GM21619 (cell line): ENCODE measurements around the gene DES.

ENCODE experiments used
- ATAC-seq: cut with Tn5 transposase; IDR thresholded peaks from one replicate; pipeline ENCODE4 v1.9.1; 2021; ENCODE audit not compliant: unreplicated experiment

The DES gene

DNA sequence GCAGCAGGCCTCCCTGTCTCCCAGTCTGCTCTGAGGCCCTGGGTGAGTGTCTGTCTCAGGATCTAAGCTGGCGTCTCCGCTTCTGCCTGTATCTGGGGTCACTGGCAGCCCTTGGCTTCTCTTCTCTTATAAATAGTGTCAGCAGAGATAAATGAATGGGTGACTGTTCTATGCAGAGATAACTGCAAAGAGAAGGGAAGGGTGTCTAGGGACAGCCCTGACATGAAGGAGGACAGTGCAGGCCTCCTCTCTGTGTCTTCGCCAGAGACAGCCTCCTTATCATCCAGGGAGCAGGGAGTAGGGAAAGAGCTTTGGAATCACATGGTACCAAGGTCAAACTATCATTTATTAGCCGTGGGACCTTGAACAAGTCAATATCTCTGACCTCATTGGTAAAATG is 52.3 kb downstream of the DES start:
- ATAC-seq = no peak

- no peak for ATAC-seq
Observed at GRCh38 chr2:219471476-219472371, 53.5 kb downstream of the DES start.

GRCh38 chr2:219472629-219473187 is 54.5 kb downstream of the DES start:
- no peak for ATAC-seq

DNA sequence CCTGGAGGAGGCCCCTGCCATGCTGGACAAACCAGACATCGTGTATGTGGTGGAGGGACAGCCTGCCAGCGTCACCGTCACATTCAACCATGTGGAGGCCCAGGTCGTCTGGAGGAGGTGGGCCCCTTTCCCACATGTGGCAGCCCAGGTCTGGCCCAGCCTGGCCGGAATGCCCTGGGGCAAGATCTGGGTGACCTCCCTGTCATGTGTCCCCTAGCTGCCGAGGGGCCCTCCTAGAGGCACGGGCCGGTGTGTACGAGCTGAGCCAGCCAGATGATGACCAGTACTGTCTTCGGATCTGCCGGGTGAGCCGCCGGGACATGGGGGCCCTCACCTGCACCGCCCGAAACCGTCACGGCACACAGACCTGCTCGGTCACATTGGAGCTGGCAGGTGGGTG is 55.3 kb downstream of the DES start:
- no peak for ATAC-seq

DNA sequence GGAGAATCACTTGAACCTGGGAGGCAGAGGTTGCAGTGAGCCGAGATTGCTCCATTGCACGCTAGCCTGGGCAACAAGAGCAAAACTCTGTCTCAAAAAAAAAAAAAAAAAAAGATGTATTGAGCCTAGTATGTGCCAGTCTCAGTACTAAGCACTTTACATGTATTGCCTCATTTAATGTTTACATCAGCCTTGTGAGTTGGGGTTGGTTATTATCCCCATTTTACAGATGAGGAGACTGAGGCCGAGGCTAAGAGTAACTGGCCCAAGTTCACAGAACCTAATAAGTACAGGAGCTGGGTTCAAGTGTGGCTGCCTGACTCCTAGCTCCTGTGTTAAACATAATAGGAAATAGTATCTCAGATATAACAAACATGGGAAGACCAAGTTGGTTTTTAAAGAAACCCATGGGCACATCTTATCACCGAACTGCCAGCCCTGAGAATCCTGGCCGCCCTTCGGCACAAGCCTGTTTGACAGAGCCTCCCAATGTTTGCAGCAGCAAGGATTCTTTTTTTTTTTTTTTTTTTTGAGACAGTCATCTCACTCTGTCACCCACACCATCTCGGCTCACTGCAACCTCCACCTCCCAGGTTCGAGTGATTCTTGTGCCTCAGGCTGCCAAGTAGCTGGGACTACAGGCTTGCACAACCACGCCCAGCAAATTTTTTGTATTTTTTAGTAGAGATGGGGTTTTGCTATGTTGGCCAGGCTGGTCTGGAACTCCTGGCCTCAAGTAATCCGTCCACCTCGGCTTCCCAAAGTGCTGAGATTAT is 56.3 kb downstream of the DES start:
- no peak for ATAC-seq

DNA sequence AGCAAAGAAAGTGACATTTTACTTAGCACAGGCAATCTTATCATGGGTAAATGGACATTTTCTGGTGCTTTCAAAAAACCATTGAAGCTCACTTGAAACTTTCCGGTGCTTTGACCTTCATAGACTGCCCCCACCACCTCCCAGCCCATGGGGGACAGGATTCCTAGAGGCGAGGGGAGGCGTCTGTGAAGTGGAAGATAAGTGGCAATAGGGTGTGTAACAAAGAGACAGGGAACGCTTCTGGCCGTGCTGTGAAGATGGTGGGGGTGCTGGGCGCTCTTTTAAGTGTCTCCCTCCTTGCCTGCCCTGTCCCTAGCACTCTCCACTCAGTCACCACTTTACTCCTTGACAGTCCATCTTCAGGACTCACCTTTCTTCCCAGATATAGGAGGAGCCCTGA is 57.1 kb downstream of the DES start:
- no peak for ATAC-seq

DNA sequence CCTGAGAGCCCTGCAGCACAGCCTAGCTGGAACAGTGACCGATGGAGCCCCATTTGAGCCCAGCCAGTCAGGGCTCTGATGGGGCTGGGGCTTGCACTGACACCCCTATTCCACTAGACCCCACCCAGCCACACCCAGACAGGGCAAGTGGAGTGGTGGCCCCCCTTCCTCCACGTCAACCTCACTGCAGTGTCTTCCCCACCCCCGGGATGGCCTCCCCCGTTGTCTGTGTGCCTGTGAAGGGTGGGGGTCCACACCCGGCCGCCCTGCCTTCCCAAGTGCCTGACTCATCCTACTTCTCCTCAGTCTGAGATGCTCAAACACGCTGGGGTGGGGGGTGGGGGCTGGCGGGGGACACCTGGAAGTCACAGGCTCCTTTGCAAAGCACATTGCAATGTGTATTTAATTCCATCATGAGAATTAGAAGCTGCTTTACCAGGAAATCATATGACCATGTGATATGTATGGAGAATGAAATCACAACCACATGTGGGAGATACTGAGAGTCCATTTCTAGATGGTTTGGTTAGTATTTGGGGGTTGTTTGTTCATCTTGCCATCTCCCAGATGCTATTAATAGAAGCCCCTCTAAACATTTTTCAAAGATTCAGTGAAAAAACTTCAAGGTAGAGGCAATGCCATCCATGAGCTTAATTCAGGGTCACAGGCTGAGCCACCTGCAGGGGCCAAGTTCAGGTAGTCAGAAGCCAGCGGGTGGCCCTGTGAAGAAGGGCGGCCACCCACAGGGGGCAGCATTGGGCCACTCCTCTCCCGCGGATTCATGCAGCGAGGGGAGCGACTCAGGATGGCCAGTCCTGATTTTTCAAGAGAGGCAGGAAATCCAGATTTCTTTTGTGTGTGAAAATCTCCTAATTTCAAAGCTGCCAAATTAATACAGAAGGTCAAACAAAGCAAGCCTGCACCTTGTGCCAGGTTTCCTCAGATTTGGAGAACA is 57.8 kb downstream of the DES start:
- no peak for ATAC-seq
